RWPE2 (cell line): ENCODE results near the gene TMCC3.
"Not testable (repeated sequence)": the region's sequence is repeated elsewhere in the genome, so short reads cannot be mapped to it uniquely, and the experiment has no call there.

Experiments
- ATAC-seq: fragments of 200-7000 bp; cut with Tn5 transposase; 3 replicates; pipeline ENCODE4 v1.9.1; 2021; ENCODE audit warnings: low read depth
- DNase-seq: peaks from one replicate; pipeline ENCODE4 v3.0.0-alpha.2; 2020; ENCODE audit warnings: low spot score
- H3K27ac ChIP-seq: fragments of 450-650 bp; 2 replicates; pipeline ENCODE4 v1.5.1; 2017; ENCODE audit warnings: mild to moderate bottlenecking; ENCODE audit not compliant: poor library complexity, severe bottlenecking
- H3K27me3 ChIP-seq: fragments of 250-450 bp; sonication (Bioruptor Pico); 2 replicates; pipeline ENCODE4 v1.5.1; 2021; ENCODE audit warnings: mild to moderate bottlenecking, moderate library complexity; ENCODE audit not compliant: insufficient read depth, poor library complexity, severe bottlenecking
- H3K36me3 ChIP-seq: fragments of 250-450 bp; sonication (Bioruptor Pico); 2 replicates; pipeline ENCODE4 v1.5.1; 2020; ENCODE audit warnings: low read depth, mild to moderate bottlenecking, moderate library complexity
- H3K4me1 ChIP-seq: fragments of 250-450 bp; sonication (Bioruptor Pico); 2 replicates; pipeline ENCODE4 v1.5.1; 2021; ENCODE audit warnings: mild to moderate bottlenecking, moderate library complexity; ENCODE audit not compliant: insufficient read depth, poor library complexity, severe bottlenecking
- H3K4me3 ChIP-seq: fragments of 250-450 bp; sonication (Bioruptor Pico); 2 replicates; pipeline ENCODE4 v1.5.1; 2021; ENCODE audit warnings: mild to moderate bottlenecking, moderate library complexity; ENCODE audit not compliant: severe bottlenecking
- H3K9me3 ChIP-seq: fragments of 250-450 bp; sonication (Bioruptor Pico); 2 replicates; pipeline ENCODE4 v1.5.1; 2021; ENCODE audit warnings: mild to moderate bottlenecking, moderate library complexity; ENCODE audit not compliant: severe bottlenecking
- CTCF ChIP-seq: fragments of 450-650 bp; IDR thresholded peaks from one replicate; pipeline ENCODE4 v1.5.1; 2017; ENCODE audit warnings: mild to moderate bottlenecking, moderate library complexity; ENCODE audit not compliant: poor library complexity, severe bottlenecking

The TMCC3 gene

DNA sequence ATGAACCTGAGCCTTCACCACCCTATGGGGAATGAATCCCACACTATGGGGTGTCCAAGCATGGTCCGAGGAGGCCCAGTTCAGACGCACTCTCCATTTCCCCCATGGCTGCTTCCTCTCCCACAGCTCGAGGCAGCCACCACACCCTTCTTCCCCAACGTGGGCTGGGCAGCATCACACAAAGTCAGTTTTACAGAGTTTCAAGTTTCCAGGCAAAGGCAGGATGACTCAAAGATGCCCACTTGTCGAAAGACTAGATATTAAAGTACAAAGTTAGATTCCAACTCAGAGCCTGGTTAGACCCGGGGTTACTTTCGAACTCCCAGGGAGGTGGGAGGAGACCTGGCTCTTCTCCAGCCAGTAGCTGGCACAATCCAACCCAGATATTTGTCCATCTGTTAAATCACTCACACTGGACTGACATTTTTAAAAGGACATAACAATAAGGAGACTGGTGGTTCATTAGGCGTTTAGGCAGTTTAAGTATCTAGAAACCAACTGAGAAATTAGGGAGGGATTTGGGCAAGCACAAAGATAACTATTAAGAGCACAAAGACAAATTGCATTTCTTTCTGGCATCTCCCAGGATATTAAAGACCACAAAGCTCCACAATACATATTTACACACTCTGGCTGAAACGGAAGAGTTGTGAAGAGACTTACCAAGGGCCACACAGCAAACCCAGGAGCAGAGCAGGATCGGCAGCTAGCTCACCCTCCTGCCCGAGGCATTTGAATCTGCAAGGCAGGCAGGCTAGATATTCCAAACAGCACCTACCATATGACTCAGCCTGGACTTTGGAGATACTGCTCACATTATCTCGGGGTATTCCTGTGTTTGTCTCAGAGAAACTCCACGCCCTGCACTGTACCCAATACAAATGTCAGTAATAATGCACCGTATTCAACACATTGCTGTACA lies 34.8 kb downstream of the TMCC3 start:
- Histone ChIP-seq H3K36me3 (no peaks in the 10 kb centered on the region), H3K27me3 (no peaks in the 10 kb centered on the region), H3K4me3 (peak overlapping the region; percentile 9), H3K9me3 (no peaks in the 10 kb centered on the region), H3K27ac (peak overlapping the region; percentile 88), H3K4me1 (peaks cover 62% of the 10 kb centered on the region)
- peak; percentile 65 for ATAC-seq
- no peak for DNase-seq
- TF ChIP-seq CTCF, result no peak

DNA sequence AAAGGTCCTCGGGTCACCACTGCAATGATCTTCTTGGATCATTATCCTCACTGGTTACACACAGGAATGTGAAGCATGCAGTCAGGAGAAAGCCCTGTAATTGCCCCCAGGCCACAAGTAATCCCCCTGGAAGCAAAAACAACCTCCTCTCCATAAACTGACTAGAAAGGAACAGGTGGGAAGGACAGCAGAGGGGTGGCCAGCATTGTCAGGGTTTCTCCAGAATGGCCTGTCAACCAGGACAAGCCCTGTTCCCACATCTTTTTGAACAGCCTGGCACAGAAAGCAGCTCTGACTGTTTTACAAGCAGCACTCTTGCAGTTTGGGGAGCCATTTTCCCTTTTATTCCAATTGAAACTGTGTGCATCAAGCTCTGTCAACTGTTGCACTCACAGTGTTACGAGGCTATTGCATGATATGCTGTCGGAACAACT lies 36.1 kb downstream of the TMCC3 start:
- Histone ChIP-seq H3K36me3 (no peaks in the 10 kb centered on the region), H3K4me1 (peaks cover 54% of the 10 kb centered on the region), H3K9me3 (no peaks in the 10 kb centered on the region), H3K27me3 (no peaks in the 10 kb centered on the region), H3K27ac (peak overlapping the region; percentile 88), H3K4me3 (no peak overlapping the region)
- no peak for TF ChIP-seq CTCF
- ATAC-seq (no peak), DNase-seq (no peak)

DNA sequence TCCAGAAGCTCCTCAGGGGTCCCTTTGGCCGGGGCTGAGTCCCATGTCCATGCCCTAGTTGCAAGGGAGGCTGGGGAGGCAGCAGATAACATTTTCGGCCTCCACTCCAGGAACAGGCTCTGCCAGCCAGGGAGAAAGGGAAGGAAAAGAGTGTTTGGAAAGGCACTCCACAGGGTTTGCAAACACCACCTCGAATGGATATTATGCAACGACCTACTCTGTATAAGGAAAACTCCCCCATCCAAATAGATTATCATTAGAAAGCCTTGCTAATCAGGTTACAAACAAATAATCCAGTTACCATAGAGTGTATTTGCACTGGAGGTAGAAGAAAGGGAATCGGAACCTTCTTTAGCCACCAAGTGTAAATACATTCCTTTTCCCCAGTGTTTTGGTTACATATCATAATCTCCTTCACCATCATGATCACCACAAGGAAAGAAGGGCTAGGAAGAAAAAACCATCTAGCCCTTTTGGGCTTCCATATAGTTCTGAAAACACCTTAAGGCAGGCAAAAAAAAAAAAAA lies 40.4 kb downstream of the TMCC3 start:
- H3K27me3 ChIP-seq, result no peaks in the 10 kb centered on the region
- no peak overlapping the region for H3K4me3 ChIP-seq
- H3K4me1 ChIP-seq, result peaks cover 10% of the 10 kb centered on the region
- H3K27ac ChIP-seq, result no peak overlapping the region
- H3K36me3 ChIP-seq, result no peaks in the 10 kb centered on the region
- ATAC-seq, result no peak
- no peak for TF ChIP-seq CTCF
- no peak for DNase-seq
- H3K9me3 ChIP-seq, result no peaks in the 10 kb centered on the region

GRCh38 chr12:94606810-94607209 lies 43.5 kb downstream of the TMCC3 start:
- H3K27me3 ChIP-seq, ATAC-seq, DNase-seq: not testable (repeated sequence)

GRCh38 chr12:94604366-94604698 lies 46.0 kb downstream of the TMCC3 start:
- Histone ChIP-seq H3K4me3 (no peak overlapping the region), H3K27me3 (no peaks in the 10 kb centered on the region), H3K27ac (no peak overlapping the region), H3K4me1 (peaks cover 6% of the 10 kb centered on the region), H3K36me3 (no peaks in the 10 kb centered on the region; the same call in 1 of the 2 replicates), H3K9me3 (no peaks in the 10 kb centered on the region)
- TF ChIP-seq CTCF, result no peak
- DNase-seq (no peak), ATAC-seq (no peak)

More at GRCh38 chr12:94606810-94607209, 43.5 kb downstream of the TMCC3 start:
- H3K4me1 ChIP-seq, H3K9me3 ChIP-seq, H3K36me3 ChIP-seq, H3K27ac ChIP-seq, H3K4me3 ChIP-seq: not testable (repeated sequence)
